Measurements from ENCODE around the gene TPD52L2. TPM values are rescaled to one million over a fixed set of nuclear protein-coding genes. Genes with fewer than 3 reads are reported as not detected.

Gene TPD52L2
- 189 TPM in 2 replicates for total RNA-seq (2014; rRNA removed; shearing (Covaris generic); ENCODE audit: low replicate concordance)

- in situ Hi-C loops (cut with HindIII; ENCODE audit: low pct_unique_long_range_greater_than_20kb, low sequenced_read_pairs) = no loop called here
- DNase-seq (ENCODE audit: low read depth) = peak; percentile 99
Observed at GRCh38 chr20:63864978-63865640, at the start of gene TPD52L2. TPD52L2 (plus strand) TSS chr20:63865270; CDS start chr20:63865366, 96 bp downstream.

DNA sequence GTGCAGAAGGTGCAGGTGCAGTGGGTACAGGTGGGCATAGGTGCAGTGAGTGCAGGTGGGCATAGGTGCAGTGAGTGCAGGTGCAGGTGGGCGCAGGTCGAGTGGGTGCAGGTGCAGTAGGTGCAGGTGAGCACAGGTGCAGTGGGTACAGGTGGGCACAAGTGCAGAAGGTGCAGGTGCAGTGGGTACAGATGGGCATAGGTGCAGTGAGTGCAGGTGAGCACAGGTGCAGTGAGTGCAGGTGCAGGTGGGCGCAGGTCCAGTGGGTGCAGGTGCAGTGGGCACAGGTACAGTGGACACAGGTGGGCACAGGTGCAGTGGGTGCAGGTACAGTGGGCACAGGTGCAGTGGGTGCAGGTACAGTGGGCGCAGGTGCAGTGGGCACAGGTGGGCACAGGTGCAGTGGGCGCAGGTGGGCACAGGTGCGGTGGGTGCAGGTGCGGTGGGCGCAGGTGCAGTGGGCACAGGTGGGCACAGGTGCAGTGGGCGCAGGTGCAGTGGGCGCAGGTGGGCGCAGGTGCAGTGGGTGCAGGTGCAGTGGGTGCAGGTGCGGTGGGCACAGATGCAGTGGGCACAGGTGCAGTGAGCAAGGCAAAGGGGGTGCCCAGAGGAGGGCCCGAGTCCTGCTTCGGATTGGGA, 49.3 kb upstream of the TPD52L2 start:
- no peak for DNase-seq (ENCODE audit: low read depth)
- in situ Hi-C loops (cut with HindIII; ENCODE audit: low pct_unique_long_range_greater_than_20kb, low sequenced_read_pairs) = no loop called here

- DNase-seq (ENCODE audit: low read depth) = no peak
- in situ Hi-C loops (cut with HindIII; ENCODE audit: low pct_unique_long_range_greater_than_20kb, low sequenced_read_pairs) = no loop called here
Observed at GRCh38 chr20:63819224-63819921, 45.7 kb upstream of the TPD52L2 start.

- in situ Hi-C loops (cut with HindIII; ENCODE audit: low pct_unique_long_range_greater_than_20kb, low sequenced_read_pairs) = no loop called here
- no peak for DNase-seq (ENCODE audit: low read depth)
Observed at GRCh38 chr20:63821811-63822210, 43.3 kb upstream of the TPD52L2 start.

- no peak for DNase-seq (ENCODE audit: low read depth)
- in situ Hi-C loops (cut with HindIII; ENCODE audit: low pct_unique_long_range_greater_than_20kb, low sequenced_read_pairs) = no loop called here
Observed at GRCh38 chr20:63822276-63822696, 42.8 kb upstream of the TPD52L2 start.

DNA sequence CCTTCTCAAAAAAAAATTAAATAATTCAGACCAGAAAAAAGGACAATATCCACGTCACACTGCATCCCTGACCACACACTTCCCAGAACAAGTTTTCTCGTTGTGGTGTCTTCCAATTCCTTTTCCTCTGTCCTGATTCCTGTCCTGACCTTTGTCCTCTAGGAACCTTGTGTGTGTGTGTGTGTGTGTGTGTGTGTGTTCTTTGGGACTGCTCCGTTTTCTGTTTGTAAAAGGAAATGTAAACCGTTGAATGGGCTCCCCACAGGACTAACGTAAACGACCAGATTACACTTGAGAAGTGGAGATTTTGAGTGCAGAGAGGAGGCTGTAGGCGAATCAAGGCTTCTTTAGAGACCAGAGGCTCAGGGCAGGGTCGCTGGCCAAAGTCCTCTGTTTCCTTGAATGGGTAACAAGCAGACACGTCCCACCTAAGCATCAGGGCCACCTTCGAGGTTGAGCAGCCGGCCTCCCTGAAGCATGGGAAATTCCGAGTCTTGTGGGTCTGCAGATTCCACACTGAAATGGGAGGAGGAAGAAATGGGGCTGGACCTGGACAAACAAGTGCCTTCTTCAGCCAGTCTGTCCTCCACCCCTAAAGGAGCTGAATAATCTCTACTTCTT, 41.3 kb upstream of the TPD52L2 start:
- in situ Hi-C loops (cut with HindIII; ENCODE audit: low pct_unique_long_range_greater_than_20kb, low sequenced_read_pairs) = no loop called here
- no peak for DNase-seq (ENCODE audit: low read depth)

DNA sequence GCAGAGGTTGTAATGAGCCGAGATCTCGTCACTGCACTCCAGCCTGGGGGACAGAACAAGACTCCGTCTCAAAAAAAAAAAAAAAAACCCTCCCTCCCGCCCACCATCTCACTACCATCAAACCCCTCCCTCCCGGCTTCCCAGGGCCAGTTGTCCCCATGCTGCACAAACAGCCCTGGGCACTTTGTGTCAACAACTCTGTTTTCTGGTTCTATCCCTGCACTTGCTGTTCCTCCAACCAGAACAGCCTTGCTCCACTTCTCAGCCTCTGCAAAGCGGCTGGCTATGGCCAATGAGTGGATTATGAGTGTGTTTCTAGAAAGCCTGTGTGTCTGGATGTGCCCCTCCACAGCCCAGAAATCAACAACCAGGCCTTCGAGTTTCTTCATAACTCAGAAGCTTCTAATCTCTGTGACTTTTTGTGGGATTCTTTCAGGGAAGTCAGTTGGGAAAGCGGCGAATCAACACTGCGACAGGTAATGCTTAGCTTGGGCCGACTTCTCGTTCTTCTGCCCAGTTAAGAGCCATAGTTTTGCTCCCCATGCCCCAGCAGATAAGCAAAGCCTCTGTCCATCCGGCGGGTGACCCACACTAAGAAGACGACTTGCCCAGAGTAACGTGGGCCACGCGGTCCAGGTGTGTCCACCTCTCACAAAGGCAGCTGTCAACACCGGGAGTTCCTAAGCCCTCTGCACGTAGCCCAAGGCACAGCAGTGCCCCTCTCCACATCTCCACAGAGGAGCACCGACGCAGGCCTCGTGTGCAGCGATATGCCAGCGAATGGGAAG, 39.5 kb upstream of the TPD52L2 start:
- in situ Hi-C loops (cut with HindIII; ENCODE audit: low pct_unique_long_range_greater_than_20kb, low sequenced_read_pairs) = no loop called here
- no peak for DNase-seq (ENCODE audit: low read depth)

- DNase-seq (ENCODE audit: low read depth) = no peak
- in situ Hi-C loops (cut with HindIII; ENCODE audit: low pct_unique_long_range_greater_than_20kb, low sequenced_read_pairs) = no loop called here
Observed at GRCh38 chr20:63826753-63827152, 38.3 kb upstream of the TPD52L2 start.

DNA sequence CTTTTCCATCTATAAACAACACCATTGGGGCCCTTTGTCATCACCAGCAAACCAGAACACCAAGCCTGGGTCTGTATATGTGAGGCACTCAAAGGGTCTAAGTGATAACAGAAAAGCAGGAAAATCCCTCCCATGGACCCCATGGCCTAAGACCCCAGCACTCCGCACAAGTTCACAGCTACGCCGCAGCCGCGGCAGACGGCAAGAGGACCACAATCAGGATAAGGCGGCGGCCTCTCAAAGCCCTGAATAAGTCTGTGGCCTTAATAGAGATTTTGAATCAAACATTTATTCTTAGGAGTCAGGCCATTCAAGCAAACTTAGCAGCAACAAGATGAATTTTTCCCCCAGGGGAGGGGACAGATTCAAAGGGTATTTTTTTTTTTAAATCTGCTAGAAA, 36.9 kb upstream of the TPD52L2 start:
- in situ Hi-C loops (cut with HindIII; ENCODE audit: low pct_unique_long_range_greater_than_20kb, low sequenced_read_pairs) = no loop called here
- DNase-seq (ENCODE audit: low read depth) = no peak

DNA sequence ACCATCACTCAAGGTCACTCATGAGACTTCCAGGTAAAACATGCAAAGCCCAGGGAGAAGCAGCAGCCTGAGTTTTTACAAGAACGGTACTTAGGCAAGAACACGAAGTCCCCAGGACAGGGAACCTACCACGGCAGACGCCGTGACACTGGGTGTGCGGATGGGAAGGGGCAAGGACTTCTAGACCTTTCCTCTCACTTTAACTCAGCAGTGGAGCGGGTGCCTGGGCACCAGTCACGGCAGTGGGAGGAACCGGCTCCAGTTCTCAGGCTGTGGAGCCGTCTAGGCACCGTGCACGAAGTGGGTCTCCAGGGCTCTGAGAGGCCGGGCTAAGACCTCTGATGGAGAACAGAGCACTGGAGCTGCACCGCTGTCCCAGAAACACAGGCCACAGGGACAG, 36.5 kb upstream of the TPD52L2 start:
- in situ Hi-C loops (cut with HindIII; ENCODE audit: low pct_unique_long_range_greater_than_20kb, low sequenced_read_pairs) = no loop called here
- DNase-seq (ENCODE audit: low read depth) = no peak

GRCh38 chr20:63828951-63829350, 36.1 kb upstream of the TPD52L2 start:
- in situ Hi-C loops (cut with HindIII; ENCODE audit: low pct_unique_long_range_greater_than_20kb, low sequenced_read_pairs) = no loop called here

GRCh38 chr20:63829603-63829944, 35.5 kb upstream of the TPD52L2 start:
- no peak for DNase-seq (ENCODE audit: low read depth)
- in situ Hi-C loops (cut with HindIII; ENCODE audit: low pct_unique_long_range_greater_than_20kb, low sequenced_read_pairs) = no loop called here

More at GRCh38 chr20:63828951-63829350, 36.1 kb upstream of the TPD52L2 start:
- no peak for DNase-seq (ENCODE audit: low read depth)

- no peak for DNase-seq (ENCODE audit: low read depth)
- in situ Hi-C loops (cut with HindIII; ENCODE audit: low pct_unique_long_range_greater_than_20kb, low sequenced_read_pairs) = no loop called here
Observed at GRCh38 chr20:63829945-63830835, 34.9 kb upstream of the TPD52L2 start.

- DNase-seq (ENCODE audit: low read depth) = no peak
- in situ Hi-C loops (cut with HindIII; ENCODE audit: low pct_unique_long_range_greater_than_20kb, low sequenced_read_pairs) = no loop called here
Observed at GRCh38 chr20:63830841-63831588, 34.1 kb upstream of the TPD52L2 start, which contains the start of gene ZBTB46. ZBTB46 (minus strand) TSS chr20:63831264; CDS start chr20:63790757, 40,507 bp downstream.

- in situ Hi-C loops (cut with HindIII; ENCODE audit: low pct_unique_long_range_greater_than_20kb, low sequenced_read_pairs) = no loop called here
Observed at GRCh38 chr20:63831646-63831992, 33.5 kb upstream of the TPD52L2 start.

GRCh38 chr20:63831993-63832686, 32.9 kb upstream of the TPD52L2 start:
- in situ Hi-C loops (cut with HindIII; ENCODE audit: low pct_unique_long_range_greater_than_20kb, low sequenced_read_pairs) = no loop called here
- no peak for DNase-seq (ENCODE audit: low read depth)

More at GRCh38 chr20:63831646-63831992, 33.5 kb upstream of the TPD52L2 start:
- no peak for DNase-seq (ENCODE audit: low read depth)

Data from Caki2 (cell line).